ENCODE results near the gene CRYBG1. TPM values are rescaled to one million over a fixed set of nuclear protein-coding genes. Genes with fewer than 3 reads are reported as not detected.

The CRYBG1 gene
- total RNA-seq, 1 experiment from 2014 or later, result 5.7 TPM

GRCh38 chr6:106431405-106431804, 70.9 kb downstream of the CRYBG1 start:
- Histone ChIP-seq H2AK5ac (ENCODE audit: insufficient read length, low read length) (no peak overlapping the region), H2AFZ (ENCODE audit: low read length) (no peak overlapping the region), H4K5ac (ENCODE audit: insufficient read length, low read depth, low read length) (no peak overlapping the region), H4K8ac (replicated peaks; ENCODE audit: insufficient read length, low read depth, low read length) (no peak overlapping the region), H3K27ac (ENCODE audit: insufficient read length, low read depth, low read length) (no peak overlapping the region), H3K23ac (ENCODE audit: insufficient read length, low read depth, low read length) (no peak overlapping the region), H2BK15ac (ENCODE audit: low read depth, low read length) (no peak overlapping the region), H3K79me2 (ENCODE audit: insufficient read depth, low read length) (no peaks in the 10 kb centered on the region), H3K4ac (ENCODE audit: low read depth, low read length) (no peak overlapping the region), H2BK120ac (ENCODE audit: low read depth, low read length, poor library complexity, severe bottlenecking) (no peak overlapping the region), H3K4me1 (ENCODE audit: insufficient read depth, low read length) (no peaks in the 10 kb centered on the region), H2BK20ac (ENCODE audit: low read depth, low read length, poor library complexity, severe bottlenecking) (no peak overlapping the region), H2BK5ac (ENCODE audit: insufficient read length, low read length) (no peak overlapping the region), H3K9ac (ENCODE audit: extremely low read depth, insufficient read length, low read length) (no peak overlapping the region), H3K27me3 (ENCODE audit: insufficient read depth, low read length) (no peaks in the 10 kb centered on the region), H3K56ac (ENCODE audit: insufficient read length, low read depth, low read length) (no peak overlapping the region), H3K23me2 (ENCODE audit: insufficient read length, low read depth, low read length, poor library complexity, severe bottlenecking) (no peaks in the 10 kb centered on the region), H3K4me2 (ENCODE audit: insufficient read depth, insufficient read length, low read length) (no peak overlapping the region), H4K91ac (ENCODE audit: insufficient read length, low read depth, low read length) (no peak overlapping the region), H3T11ph (ENCODE audit: low read length) (no peak overlapping the region), H3K9me3 (ENCODE audit: control insufficient read depth, low read depth, low read length) (no peaks in the 10 kb centered on the region), H2BK12ac (ENCODE audit: insufficient read length, low read depth, low read length) (no peak overlapping the region), H3K18ac (ENCODE audit: insufficient read length, low read depth, low read length) (no peak overlapping the region), H3K79me1 (ENCODE audit: insufficient read depth, low read depth, low read length, poor library complexity, severe bottlenecking) (no peaks in the 10 kb centered on the region), H3K14ac (ENCODE audit: insufficient read depth, low read length) (no peak overlapping the region), H4K20me1 (ENCODE audit: control insufficient read depth, insufficient read depth, insufficient read length) (no peaks in the 10 kb centered on the region)
- H3K27me3 Mint-ChIP-seq (ENCODE audit: low read depth), result no peaks in the 10 kb centered on the region
- H3K27ac Mint-ChIP-seq, result no peak overlapping the region
- no peaks in the 10 kb centered on the region for H3K36me3 Mint-ChIP-seq (ENCODE audit: insufficient read depth in 1 of 3, low read depth in 3 of 3)
- H3K4me3 Mint-ChIP-seq, result no peak overlapping the region
- TF ChIP-seq CTCF (conservative IDR thresholded peaks at IDR 0.05), result no peak
- peaks cover 0 to 5% of the 10 kb centered on the region in 2 experiments; a peak in 1 of 4 replicates for H3K4me1 Mint-ChIP-seq
- DNase-seq, result no peak
- no CpG with 5 or more reads among the region's 4 CpGs for WGBS (ENCODE audit: extremely low coverage, insufficient read length, low lambda C conversion rate)
- H3K9me3 Mint-ChIP-seq, result no peaks in the 10 kb centered on the region
